ENCODE results near the gene CCDC69. TPM values are rescaled to one million over a fixed set of nuclear protein-coding genes. Genes with fewer than 3 reads are reported as not detected.
"Not testable (repeated sequence)": the region's sequence is repeated elsewhere in the genome, so short reads cannot be mapped to it uniquely, and the experiment has no call there.

The CCDC69 gene
- total RNA-seq, 1 donor from 2014 or later: 29.2 TPM

DNA sequence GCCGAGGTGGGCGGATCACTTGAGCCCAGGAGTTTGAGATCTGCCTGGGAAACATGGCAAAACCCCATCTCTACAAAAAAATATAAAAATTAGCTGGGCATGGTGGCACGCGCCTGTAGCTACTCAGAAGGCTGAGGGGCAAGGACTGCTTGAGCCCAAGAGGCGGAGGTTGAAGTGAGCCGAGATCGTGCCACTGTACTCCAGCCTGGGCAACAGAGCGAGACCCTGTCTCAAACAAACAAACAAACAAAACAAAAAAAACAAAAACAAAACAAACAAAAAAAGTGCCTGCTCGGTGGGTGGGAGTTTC, 26.6 kb downstream of the CCDC69 start:
- not testable (repeated sequence) for ATAC-seq
- peak; percentile 22 for DNase-seq (ENCODE audit: low spot score)

- ATAC-seq (peak; percentile 42), DNase-seq (ENCODE audit: low spot score) (peak; percentile 39)
Measured at GRCh38 chr5:151196556-151197290, 27.2 kb downstream of the CCDC69 start.

DNA sequence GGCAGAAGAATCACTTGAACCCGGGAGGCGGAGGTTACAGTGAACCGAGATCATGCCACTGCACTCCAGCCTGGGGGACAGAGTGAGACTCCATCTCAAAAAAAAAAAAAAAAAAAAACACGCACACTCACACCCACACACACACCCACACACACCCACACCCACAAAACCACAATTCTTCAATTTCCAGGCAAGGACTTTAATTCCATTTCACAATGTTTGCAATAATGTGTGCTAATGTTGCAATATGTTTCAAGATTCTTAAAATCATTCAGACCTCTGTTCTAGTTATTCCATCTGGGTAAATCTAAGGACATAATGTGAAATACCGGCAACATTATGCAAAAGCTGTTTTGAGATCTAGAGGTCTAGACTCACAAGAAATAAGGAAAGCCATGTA, 28.3 kb downstream of the CCDC69 start:
- DNase-seq (ENCODE audit: low spot score) (peak; percentile 45), ATAC-seq (peak; percentile 78)

DNA sequence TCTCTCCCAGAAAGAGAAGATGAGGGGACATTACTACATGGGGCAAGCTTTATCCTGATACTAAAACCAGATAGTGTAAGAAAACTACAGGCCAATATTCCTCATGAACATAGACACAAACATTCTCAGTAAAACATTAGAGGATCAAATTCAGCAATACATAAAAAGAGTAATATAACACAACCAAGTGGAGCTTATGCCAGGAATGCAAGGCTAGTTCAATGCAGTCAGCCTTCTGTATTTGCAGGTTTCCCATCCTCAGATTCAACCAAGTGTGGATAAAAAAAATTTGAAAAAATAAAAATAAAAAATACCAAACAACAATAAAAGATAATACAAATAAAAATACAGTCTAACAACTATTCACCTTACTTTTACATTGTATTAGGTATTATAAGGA, 31.3 kb downstream of the CCDC69 start:
- DNase-seq (ENCODE audit: low spot score) (no peak), ATAC-seq (no peak)

DNA sequence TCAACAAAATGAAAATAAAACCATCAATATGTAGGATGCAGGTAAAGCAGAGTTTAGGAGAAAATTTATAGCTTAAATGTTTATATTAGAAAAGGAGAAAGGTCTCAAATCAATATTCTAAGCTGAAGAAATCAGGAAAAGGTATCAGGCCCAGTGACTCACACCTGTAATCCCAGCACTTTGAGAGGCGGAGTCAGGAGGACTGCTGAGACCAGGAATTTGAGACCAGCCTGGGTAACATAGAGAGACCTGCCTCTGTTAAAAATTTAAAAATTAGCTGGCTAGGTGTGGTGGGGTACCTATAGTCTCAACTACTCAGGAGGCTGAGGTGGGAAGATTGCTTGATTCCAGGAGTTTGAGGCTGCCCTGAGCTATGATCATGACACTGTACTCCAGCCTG, 32.2 kb downstream of the CCDC69 start:
- DNase-seq (ENCODE audit: low spot score) (no peak), ATAC-seq (no peak)

DNA sequence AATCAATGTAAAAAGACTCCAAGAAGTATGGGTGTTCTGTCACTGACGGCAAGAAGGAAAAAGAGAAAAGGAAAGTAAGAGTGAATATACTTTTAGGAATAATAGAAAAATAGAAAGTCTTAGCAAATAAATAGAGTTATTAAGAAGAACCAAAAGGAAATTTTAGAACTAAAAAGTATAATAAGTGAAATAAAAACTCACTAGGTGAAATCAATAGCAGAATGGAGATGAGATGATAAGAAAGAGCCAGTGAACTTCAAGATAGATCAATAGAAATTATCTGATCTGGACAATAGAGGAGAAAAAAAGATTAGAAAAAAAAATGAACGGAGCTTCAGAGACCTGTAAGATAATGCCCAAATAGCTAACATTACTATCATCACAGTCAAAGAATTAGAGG, 34.7 kb downstream of the CCDC69 start:
- no peak for ATAC-seq

DNA sequence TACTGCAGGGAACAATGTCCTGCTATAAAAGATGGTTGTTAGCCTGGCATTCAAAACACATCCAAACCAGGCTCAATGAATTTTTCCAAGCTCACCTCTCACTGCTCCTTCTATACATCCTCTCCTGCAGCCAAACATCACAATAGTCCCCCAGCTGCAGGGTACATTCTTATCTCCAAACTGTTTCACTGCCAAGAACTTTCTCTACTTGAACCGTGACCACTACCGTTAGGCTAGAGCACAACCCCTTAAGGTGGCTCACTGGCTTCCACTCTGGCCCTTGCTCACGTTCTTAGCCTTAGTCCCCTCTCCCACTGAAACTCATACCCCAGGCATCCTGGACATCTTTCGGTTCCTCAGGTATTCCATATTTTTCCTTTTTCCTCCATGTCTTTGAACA, 37.4 kb downstream of the CCDC69 start:
- ATAC-seq: no peak

More for the DNA sequence above, 34.7 kb downstream of the CCDC69 start:
- DNase-seq (ENCODE audit: low spot score): no peak

DNA sequence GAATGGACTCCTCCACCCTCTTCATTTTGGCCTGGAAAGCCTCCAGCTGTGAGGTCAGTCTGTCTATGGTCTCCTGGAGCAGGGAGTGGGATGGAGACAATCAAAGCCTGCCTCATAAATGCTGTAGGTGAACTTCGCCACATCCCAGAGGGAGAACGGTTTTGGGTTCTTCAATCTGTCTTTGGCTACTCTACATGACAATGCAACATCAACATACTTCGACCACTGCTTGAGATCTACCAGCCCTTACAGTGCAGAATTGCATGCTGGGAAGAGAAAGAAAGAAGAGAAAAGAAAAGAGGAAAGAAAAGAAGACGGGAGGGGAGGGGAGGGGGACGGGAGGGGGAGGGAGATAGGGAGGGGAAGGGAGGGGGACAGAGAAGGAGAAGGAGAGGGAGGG, 37.8 kb downstream of the CCDC69 start:
- no peak for DNase-seq (ENCODE audit: low spot score)
- ATAC-seq: no peak

More for the DNA sequence above, 37.4 kb downstream of the CCDC69 start:
- DNase-seq (ENCODE audit: low spot score): no peak

- DNase-seq (ENCODE audit: low spot score) (no peak), ATAC-seq (no peak)
Measured at GRCh38 chr5:151184316-151185042, 39.4 kb downstream of the CCDC69 start.

- DNase-seq (ENCODE audit: low spot score) (no peak), ATAC-seq (no peak)
Measured at GRCh38 chr5:151183456-151184245, 40.2 kb downstream of the CCDC69 start.

- no peak for ATAC-seq
Measured at GRCh38 chr5:151182976-151183375, 40.9 kb downstream of the CCDC69 start.

GRCh38 chr5:151182524-151182900, 41.4 kb downstream of the CCDC69 start:
- ATAC-seq (no peak), DNase-seq (ENCODE audit: low spot score) (no peak)

More at GRCh38 chr5:151182976-151183375, 40.9 kb downstream of the CCDC69 start:
- no peak for DNase-seq (ENCODE audit: low spot score)

- no peak for ATAC-seq
- DNase-seq (ENCODE audit: low spot score): no peak
Measured at GRCh38 chr5:151181818-151182523, 41.9 kb downstream of the CCDC69 start.

DNA sequence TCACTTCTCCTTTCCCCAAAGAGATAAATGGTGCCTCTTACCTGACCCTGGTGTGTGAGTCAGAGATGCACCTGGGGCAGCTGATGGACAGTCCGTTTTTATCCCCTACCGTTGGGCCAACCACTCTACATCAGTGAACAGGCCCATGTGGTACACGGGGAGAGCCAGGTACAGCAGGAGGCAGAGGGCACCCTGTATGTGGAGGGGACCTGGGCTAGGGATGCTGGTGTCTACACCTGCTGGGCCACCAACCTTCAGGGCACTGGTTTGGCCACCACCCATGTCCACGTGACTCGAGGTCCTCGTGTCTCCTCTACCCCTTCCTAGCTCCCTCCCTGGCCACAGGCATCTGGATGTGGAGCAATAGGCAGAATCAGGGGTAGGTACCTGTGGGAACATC, 43.6 kb downstream of the CCDC69 start:
- ATAC-seq (no peak), DNase-seq (ENCODE audit: low spot score) (no peak)

DNA sequence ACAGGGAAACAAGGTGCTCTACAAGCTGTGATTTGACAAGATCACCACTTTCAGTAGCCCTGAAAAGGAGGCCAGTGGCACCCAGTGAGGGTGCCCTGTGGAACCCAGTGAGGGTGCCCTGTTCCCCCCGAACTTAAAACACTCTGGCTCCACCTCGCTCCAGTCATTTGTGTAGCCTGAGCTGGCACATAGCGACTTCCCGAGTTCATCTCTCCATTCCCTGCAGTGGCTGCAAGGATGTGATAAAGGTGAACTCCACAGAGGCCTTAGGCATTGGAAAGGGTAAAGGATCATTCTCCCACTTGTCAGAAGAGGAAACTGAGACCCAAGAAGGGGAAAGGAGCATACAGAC, 44.4 kb downstream of the CCDC69 start:
- ATAC-seq (no peak), DNase-seq (ENCODE audit: low spot score) (no peak)

- ATAC-seq (no peak), DNase-seq (ENCODE audit: low spot score) (no peak)
Measured at GRCh38 chr5:151178777-151179488, 45.0 kb downstream of the CCDC69 start.

DNA sequence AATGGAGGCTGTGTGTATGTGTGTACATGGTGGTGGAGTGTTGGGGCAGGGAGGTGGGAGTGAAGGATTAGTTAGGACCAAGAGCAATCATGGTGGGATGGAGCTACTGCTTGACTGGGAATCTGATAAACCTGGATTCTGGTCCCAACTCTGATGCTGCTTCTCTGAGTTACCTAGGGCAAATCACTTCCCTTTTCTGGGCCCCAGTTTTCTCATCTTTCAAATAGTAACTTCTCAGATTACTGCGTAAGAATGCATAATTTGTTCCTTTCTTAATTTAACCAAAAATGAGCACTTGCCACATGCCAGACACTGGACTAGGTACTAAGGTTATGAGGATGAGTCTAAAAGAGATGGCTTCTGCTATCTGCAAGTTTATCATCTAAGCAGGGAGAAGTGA, 45.5 kb downstream of the CCDC69 start:
- ATAC-seq: no peak
- DNase-seq (ENCODE audit: low spot score): no peak

DNA sequence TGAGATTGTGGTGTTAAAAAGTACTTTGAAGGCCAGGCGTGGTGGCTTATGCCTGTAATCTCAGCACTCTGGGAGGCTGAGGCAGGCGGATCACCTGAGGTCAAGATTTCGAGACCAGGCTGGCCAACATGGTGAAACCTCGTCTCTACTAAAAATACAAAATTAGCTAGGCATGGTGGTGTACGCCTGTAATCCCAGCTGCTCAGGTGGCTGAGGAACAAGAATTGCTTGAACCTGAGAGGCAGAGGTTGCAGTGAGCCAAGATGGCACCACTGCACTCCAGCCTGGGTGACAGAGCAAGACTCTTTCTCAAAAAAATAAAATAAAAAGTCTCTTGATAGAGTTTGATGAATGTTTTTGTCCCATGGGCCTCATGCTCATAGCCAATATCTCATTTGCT, 47.6 kb downstream of the CCDC69 start:
- DNase-seq (ENCODE audit: low spot score); ATAC-seq: not testable (repeated sequence)

DNA sequence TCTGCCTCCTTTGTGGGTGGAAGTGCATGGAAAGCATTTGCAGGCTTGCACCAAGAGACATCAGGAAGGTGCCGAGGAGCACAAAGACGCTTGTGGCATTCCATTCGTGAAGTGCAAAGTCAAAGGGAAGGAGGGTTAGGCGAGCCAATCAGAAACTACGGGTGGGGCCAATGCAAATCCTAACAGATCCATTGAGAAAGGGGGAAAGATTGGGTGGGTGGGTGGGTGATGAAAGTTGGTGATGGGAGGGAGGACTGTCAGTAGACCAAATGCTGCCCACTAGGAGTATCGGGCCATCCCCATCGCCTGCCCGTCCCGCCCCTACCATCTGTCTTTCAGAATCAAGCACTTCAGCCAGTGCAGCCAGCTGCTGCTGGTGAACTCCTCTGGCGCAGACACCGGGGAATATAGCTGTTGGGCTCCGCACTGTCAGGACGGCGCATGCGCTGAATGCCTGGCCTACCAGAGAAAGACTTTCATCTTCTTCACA, 49.2 kb downstream of the CCDC69 start:
- ATAC-seq (peak; percentile 24), DNase-seq (ENCODE audit: low spot score) (no peak)

Data from left lobe of liver (tissue), 2 donors.